Bronchial smooth muscle cell (primary cell): ENCODE results near the gene NUP62CL. TPM values are rescaled to one million over a fixed set of nuclear protein-coding genes. Genes with fewer than 3 reads are reported as not detected.

Experiments used
- total RNA-seq: library from RNA; depleted of rRNA; stranded (reverse); fragments of >200 nt; gene quantifications from 2 replicates; pipeline ENCODE4 v1.2.1, GENCODE V29; 2014

The NUP62CL gene, protein sequence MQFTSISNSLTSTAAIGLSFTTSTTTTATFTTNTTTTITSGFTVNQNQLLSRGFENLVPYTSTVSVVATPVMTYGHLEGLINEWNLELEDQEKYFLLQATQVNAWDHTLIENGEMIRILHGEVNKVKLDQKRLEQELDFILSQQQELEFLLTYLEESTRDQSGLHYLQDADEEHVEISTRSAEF
- total RNA-seq = 0.32 TPM in 1 of 2 replicates, not detected in the other

DNA sequence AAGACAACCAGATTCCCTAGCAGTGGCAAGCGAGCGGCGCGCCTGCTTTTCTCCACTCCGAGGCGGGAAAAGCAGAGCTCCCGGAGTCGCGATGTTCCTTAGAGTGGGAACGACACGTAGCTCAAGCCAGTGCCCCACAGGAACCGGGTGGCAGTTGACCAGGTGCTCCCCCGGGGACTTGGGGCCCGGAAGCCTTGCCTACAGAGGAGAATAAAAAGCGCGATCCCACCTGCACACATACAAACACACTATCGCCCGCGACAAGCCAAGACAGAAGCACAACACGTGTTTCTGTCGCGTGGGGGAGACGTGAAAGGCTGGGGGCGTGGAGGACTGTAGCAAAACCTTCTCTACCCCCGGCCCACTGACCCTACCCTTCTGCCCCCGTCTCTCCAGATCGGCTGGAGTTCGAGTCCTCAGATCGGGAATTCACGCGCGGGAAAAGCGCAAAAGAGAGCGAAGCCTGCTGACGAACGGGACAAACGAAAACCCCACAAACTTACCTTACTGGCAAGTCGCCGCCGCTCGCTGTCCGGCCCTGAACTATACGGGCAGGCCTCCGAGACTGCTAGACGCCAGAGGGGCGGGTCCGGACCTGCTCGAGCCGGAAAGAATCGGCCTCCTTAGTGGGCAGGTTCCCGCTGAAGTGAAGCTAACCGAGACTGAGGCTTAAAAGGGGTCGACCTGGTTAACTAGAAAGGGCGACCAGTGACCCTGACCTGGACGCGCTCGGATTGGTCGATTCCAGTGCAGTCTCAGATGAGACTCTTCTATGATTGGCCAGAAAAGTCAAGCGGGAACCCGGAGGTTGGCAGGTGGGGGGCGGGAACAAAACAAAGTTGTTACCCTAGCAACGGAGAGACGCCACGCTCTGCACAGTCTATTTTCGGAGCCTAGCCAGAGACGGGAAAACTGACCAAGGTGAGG is at the start of gene NUP62CL, which contains the start of gene DNAAF6:
NUP62CL (minus strand) TSS at position 664 of the 927 bp plus-strand sequence. CDS start 31,287 bp downstream, outside the sequence.
DNAAF6 (plus strand) TSS at position 842 of the 927 bp plus-strand sequence. CDS start 6,265 bp downstream, outside the sequence.

GRCh38 chrX:107118322-107119147 is 87.7 kb downstream of the NUP62CL start, which contains the start of gene RBM41:
RBM41 (minus strand) TSS chrX:107118822; CDS start chrX:107118773, 49 bp downstream.

Other genes starting within 250 kb of the NUP62CL start
- 23.5 and 24.4 TPM in 2 replicates for gene MORC4, start 206.2 kb downstream of the NUP62CL start, total RNA-seq
- 10.5 and 14.0 TPM in 2 replicates for gene RBM41, start 87.6 kb downstream of the NUP62CL start, total RNA-seq
- not detected in 2 replicates for gene DNAAF6, start 178 bp upstream of the NUP62CL start, total RNA-seq
- gene FRMPD3, start 243.2 kb upstream of the NUP62CL start, total RNA-seq = under 0.01 and 0.09 TPM in 2 replicates